ENCODE data around the gene ELMOD1.

ELMOD1 gene

GRCh38 chr11:107549253-107549953, 41.5 kb upstream of the ELMOD1 start:
- Histone ChIP-seq H3K4me2 (ENCODE audit: low read length) (no peak overlapping the region), H3K79me2 (ENCODE audit: low read length) (no peaks in the 10 kb centered on the region), H3K4me3 (ENCODE audit: low read length) (no peak overlapping the region), H3K27me3 (ENCODE audit: low read depth, low read length) (no peaks in the 10 kb centered on the region), H3K4me1 (ENCODE audit: low read length) (no peaks in the 10 kb centered on the region), H3K9ac (ENCODE audit: low read length) (no peak overlapping the region), H2AFZ (ENCODE audit: low read depth, low read length) (no peak overlapping the region), H3K9me3 (ENCODE audit: insufficient read depth, low read length) (no peaks in the 10 kb centered on the region), H3K36me3 (replicated peaks; ENCODE audit: low read depth, low read length) (no peaks in the 10 kb centered on the region), H3K27ac (ENCODE audit: low read length) (no peak overlapping the region), H4K20me1 (ENCODE audit: insufficient read depth, low read length) (no peaks in the 10 kb centered on the region)
- TF ChIP-seq CTCF (IDR thresholded peaks at IDR 0.05; ENCODE audit: low read depth, low read length) (peak; percentile 66), EZH2phosphoT487 (IDR thresholded peaks at IDR 0.05; ENCODE audit: low read depth) (no peak)

- H3K36me3 ChIP-seq (replicated peaks; ENCODE audit: low read depth, low read length): no peaks in the 10 kb centered on the region
- H4K20me1 ChIP-seq (ENCODE audit: insufficient read depth, low read length): no peaks in the 10 kb centered on the region
- H3K9me3 ChIP-seq (ENCODE audit: insufficient read depth, low read length): no peaks in the 10 kb centered on the region
- H3K79me2 ChIP-seq (ENCODE audit: low read length): no peaks in the 10 kb centered on the region
- no peaks in the 10 kb centered on the region for H3K4me1 ChIP-seq (ENCODE audit: low read length)
- no peak overlapping the region for H3K27ac ChIP-seq (ENCODE audit: low read length)
- no peak overlapping the region for H3K9ac ChIP-seq (ENCODE audit: low read length)
- no peak for TF ChIP-seq CTCF (IDR thresholded peaks at IDR 0.05; ENCODE audit: low read depth, low read length)
- no peak for TF ChIP-seq EZH2phosphoT487 (IDR thresholded peaks at IDR 0.05; ENCODE audit: low read depth)
- H3K4me3 ChIP-seq (ENCODE audit: low read length): no peak overlapping the region
- H2AFZ ChIP-seq (ENCODE audit: low read depth, low read length): no peak overlapping the region
- H3K27me3 ChIP-seq (ENCODE audit: low read depth, low read length): no peaks in the 10 kb centered on the region
- H3K4me2 ChIP-seq (ENCODE audit: low read length): no peak overlapping the region
Measured at GRCh38 chr11:107549954-107550285, 41.0 kb upstream of the ELMOD1 start.

- Histone ChIP-seq H3K4me2 (ENCODE audit: low read length) (no peak overlapping the region), H4K20me1 (ENCODE audit: insufficient read depth, low read length) (no peaks in the 10 kb centered on the region), H3K27ac (ENCODE audit: low read length) (no peak overlapping the region), H3K4me3 (ENCODE audit: low read length) (no peak overlapping the region), H3K4me1 (ENCODE audit: low read length) (no peaks in the 10 kb centered on the region), H3K9ac (ENCODE audit: low read length) (no peak overlapping the region), H3K36me3 (replicated peaks; ENCODE audit: low read depth, low read length) (no peaks in the 10 kb centered on the region), H3K9me3 (ENCODE audit: insufficient read depth, low read length) (no peaks in the 10 kb centered on the region), H2AFZ (ENCODE audit: low read depth, low read length) (no peak overlapping the region), H3K79me2 (ENCODE audit: low read length) (no peaks in the 10 kb centered on the region), H3K27me3 (ENCODE audit: low read depth, low read length) (no peaks in the 10 kb centered on the region)
- no peak for TF ChIP-seq EZH2phosphoT487 (IDR thresholded peaks at IDR 0.05; ENCODE audit: low read depth)
- no peak for TF ChIP-seq CTCF (IDR thresholded peaks at IDR 0.05; ENCODE audit: low read depth, low read length)
Measured at GRCh38 chr11:107550304-107550703, 40.6 kb upstream of the ELMOD1 start.

- TF ChIP-seq EZH2phosphoT487 (IDR thresholded peaks at IDR 0.05; ENCODE audit: low read depth): no peak
- TF ChIP-seq CTCF (IDR thresholded peaks at IDR 0.05; ENCODE audit: low read depth, low read length): no peak
- Histone ChIP-seq H3K4me2 (ENCODE audit: low read length) (no peak overlapping the region), H3K27ac (ENCODE audit: low read length) (no peak overlapping the region)
Measured at GRCh38 chr11:107561688-107562087, 29.3 kb upstream of the ELMOD1 start.

More at GRCh38 chr11:107561688-107562087, 29.3 kb upstream of the ELMOD1 start:
- H3K9ac ChIP-seq (ENCODE audit: low read length): no peak overlapping the region
- H3K9me3 ChIP-seq (ENCODE audit: insufficient read depth, low read length): no peaks in the 10 kb centered on the region
- peaks cover 24% of the 10 kb centered on the region for H3K4me1 ChIP-seq (ENCODE audit: low read length)
- H3K27me3 ChIP-seq (ENCODE audit: low read depth, low read length): no peaks in the 10 kb centered on the region
- no peaks in the 10 kb centered on the region for H4K20me1 ChIP-seq (ENCODE audit: insufficient read depth, low read length)
- peaks cover 17% of the 10 kb centered on the region for H3K79me2 ChIP-seq (ENCODE audit: low read length)
- H3K4me3 ChIP-seq (ENCODE audit: low read length): no peak overlapping the region
- no peak overlapping the region for H2AFZ ChIP-seq (ENCODE audit: low read depth, low read length)
- no peaks in the 10 kb centered on the region for H3K36me3 ChIP-seq (replicated peaks; ENCODE audit: low read depth, low read length)

Measured in OCI-LY3 (cell line).